GM10266 (cell line): ENCODE measurements around the gene RPP25L.

Experiments used
- DNase-seq: peaks from one replicate; pipeline ENCODE4 v3.0.0; 2012; ENCODE audit errors: extremely low spot score
- CTCF ChIP-seq: IDR thresholded peaks from 2 replicates; pipeline ENCODE4 v1.5.1; 2012; ENCODE audit warnings: mild to moderate bottlenecking, low read depth; ENCODE audit not compliant: control insufficient read depth, insufficient read depth; ENCODE audit errors: missing control alignments

RPP25L gene

DNA sequence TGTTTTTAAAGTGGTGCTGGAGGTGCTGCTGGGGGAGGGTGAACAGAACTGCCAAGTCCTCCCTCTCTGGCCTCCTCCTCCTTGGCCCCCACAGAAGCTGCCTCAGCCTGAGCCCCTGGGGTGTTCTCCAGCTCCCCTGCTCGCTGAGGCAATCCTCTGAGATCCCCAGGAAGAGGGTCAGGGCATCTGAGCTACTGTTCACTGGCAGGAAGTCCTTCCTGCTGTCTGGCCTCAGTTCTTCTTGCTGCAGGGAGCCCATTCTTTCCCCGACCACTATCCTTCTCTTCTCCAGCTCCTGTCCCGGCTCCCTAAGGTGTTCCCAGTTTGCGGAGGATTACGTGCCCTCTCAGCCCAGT is 32.1 kb downstream of the RPP25L start:
- no peak for DNase-seq
- no peak for TF ChIP-seq CTCF

DNA sequence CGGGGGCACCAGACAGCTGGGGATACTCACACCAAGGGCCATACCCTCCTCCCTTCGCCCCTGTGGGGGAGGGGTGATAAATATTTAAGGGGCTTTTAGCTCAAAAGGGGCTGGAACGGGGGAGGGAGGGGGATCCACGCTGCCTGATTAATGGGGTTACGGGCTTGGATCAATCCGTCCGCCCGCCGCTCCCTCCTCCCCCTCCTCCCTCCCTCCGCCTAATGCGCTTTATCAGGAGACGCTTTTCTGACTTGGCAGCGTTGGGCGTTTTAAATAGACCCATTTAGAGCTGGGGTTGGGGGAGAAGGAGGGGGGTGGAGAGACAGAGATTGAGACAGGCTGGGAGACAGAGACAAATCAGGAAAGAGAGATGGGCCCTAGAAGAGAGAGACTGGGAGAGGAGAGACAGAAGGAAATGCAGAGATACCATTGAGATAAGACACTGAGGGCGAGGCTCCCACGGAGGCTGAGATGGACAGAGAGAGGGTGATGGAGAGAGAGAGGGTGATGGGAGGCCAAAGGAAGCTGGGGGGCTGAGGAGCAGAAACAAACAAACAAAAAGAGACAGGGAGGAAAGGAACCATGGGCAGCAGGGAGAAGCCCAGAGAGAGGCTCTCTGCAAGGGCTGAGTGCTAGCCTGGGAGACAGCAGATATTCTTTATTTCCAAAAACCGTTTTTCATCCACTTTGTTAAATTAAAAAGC is 32.6 kb downstream of the RPP25L start:
- DNase-seq: no peak
- no peak for TF ChIP-seq CTCF

GRCh38 chr9:34578241-34579103 is 33.4 kb downstream of the RPP25L start:
- DNase-seq: no peak
- TF ChIP-seq CTCF: no peak

GRCh38 chr9:34577400-34578240 is 34.3 kb downstream of the RPP25L start:
- DNase-seq: no peak
- no peak for TF ChIP-seq CTCF

GRCh38 chr9:34576597-34577399 is 35.1 kb downstream of the RPP25L start:
- TF ChIP-seq CTCF: no peak
- DNase-seq: no peak

DNA sequence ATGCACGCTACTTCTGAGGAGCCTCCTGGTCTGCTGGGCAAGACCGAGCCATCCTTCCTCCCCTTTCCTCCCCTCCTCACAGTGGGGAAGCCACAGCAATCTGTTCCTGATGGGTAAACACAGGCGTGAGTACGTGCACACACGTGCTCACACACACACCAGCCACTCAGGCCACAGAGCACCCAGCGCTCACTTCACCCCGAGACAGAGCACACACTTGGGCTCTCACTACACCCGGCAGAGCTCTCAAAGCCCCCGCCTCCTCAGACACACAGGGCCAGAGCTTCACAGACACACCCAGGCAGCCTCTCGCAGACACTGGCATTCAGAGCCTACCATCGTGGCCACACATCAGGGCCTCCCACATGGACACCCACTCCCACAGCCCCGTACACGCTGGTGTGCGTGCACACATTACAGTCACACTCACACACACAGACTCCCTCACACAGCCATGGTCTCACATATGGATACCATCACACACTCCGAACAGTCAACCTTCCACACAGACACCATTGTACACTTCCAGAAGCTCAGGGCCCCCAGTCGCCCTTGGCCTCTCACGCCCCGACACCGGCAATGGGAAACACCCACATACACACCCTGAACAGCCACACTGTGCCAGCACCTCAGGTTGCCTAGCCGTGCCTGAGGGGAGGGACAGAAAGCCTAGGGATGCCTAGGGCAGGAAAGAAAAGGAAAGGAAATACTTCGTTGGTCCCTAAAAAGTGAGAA is 35.9 kb downstream of the RPP25L start:
- TF ChIP-seq CTCF: no peak

More for the DNA sequence above, 35.9 kb downstream of the RPP25L start:
- no peak for DNase-seq
